Skin epidermis (tissue), 12 donors: Measurements from ENCODE around the gene KCNMA1.
"Not testable (repeated sequence)": the region's sequence is repeated elsewhere in the genome, so short reads cannot be mapped to it uniquely, and the experiment has no call there.

ENCODE experiments used
- H3K27ac ChIP-seq, 21 experiments: fragments of 200-600 bp; sonication (generic) in 11 of 21; one replicate each; pipeline ENCODE4 v1.5.0; 2020; ENCODE audit warnings: mild to moderate bottlenecking in 3 of 21, inconsistent platforms in 2 of 21, moderate library complexity in 2 of 21
- H3K4me3 ChIP-seq, 7 experiments: fragments of 200-600 bp; sonication (generic) in 2 of 7; one replicate each; pipeline ENCODE4 v1.5.0; 2020; ENCODE audit warnings: inconsistent platforms in 2 of 7, mild to moderate bottlenecking in 2 of 7, moderate library complexity in 1 of 7

Gene KCNMA1

GRCh38 chr10:77347052-77347451 lies 290.6 kb downstream of the KCNMA1 start:
- Histone ChIP-seq H3K27ac (no peak overlapping the region), H3K4me3 (no peak overlapping the region)

- no peak overlapping the region for H3K27ac ChIP-seq
Observed at GRCh38 chr10:77341055-77341454, 296.6 kb downstream of the KCNMA1 start.

GRCh38 chr10:77339872-77340271 lies 297.7 kb downstream of the KCNMA1 start:
- H3K27ac ChIP-seq, H3K4me3 ChIP-seq: not testable (repeated sequence)

More at GRCh38 chr10:77341055-77341454, 296.6 kb downstream of the KCNMA1 start:
- no peak overlapping the region for H3K4me3 ChIP-seq

GRCh38 chr10:77339166-77339565 lies 298.4 kb downstream of the KCNMA1 start:
- Histone ChIP-seq H3K4me3 (no peak overlapping the region), H3K27ac (no peak overlapping the region)

- no peak overlapping the region for H3K4me3 ChIP-seq
- no peak overlapping the region for H3K27ac ChIP-seq
Observed at GRCh38 chr10:77338143-77338542, 299.5 kb downstream of the KCNMA1 start.

- Histone ChIP-seq H3K27ac (no peak overlapping the region), H3K4me3 (no peak overlapping the region)
Observed at GRCh38 chr10:77334501-77334900, 303.1 kb downstream of the KCNMA1 start.

GRCh38 chr10:77333610-77334340 lies 303.8 kb downstream of the KCNMA1 start:
- Histone ChIP-seq H3K4me3 (no peak overlapping the region), H3K27ac (no peak overlapping the region)

GRCh38 chr10:77332256-77332655 lies 305.4 kb downstream of the KCNMA1 start:
- Histone ChIP-seq H3K4me3 (no peak overlapping the region), H3K27ac (no peak overlapping the region)

GRCh38 chr10:77328272-77328816 lies 309.3 kb downstream of the KCNMA1 start:
- H3K4me3 ChIP-seq, result no peak overlapping the region
- no peak overlapping the region for H3K27ac ChIP-seq

- no peak overlapping the region for H3K27ac ChIP-seq
- H3K4me3 ChIP-seq, result no peak overlapping the region
Observed at GRCh38 chr10:77325233-77325537, 312.4 kb downstream of the KCNMA1 start.

GRCh38 chr10:77321838-77322237 lies 315.8 kb downstream of the KCNMA1 start:
- Histone ChIP-seq H3K27ac (no peak overlapping the region), H3K4me3 (no peak overlapping the region)

GRCh38 chr10:77320971-77321471 lies 316.6 kb downstream of the KCNMA1 start:
- no peak overlapping the region for H3K27ac ChIP-seq
- H3K4me3 ChIP-seq, result no peak overlapping the region

GRCh38 chr10:77319557-77319956 lies 318.1 kb downstream of the KCNMA1 start:
- H3K27ac ChIP-seq, result no peak overlapping the region

GRCh38 chr10:77318739-77319138 lies 318.9 kb downstream of the KCNMA1 start:
- Histone ChIP-seq H3K4me3 (no peak overlapping the region), H3K27ac (no peak overlapping the region)

More at GRCh38 chr10:77319557-77319956, 318.1 kb downstream of the KCNMA1 start:
- no peak overlapping the region for H3K4me3 ChIP-seq

- no peak overlapping the region for H3K27ac ChIP-seq
- H3K4me3 ChIP-seq, result no peak overlapping the region
Observed at GRCh38 chr10:77317221-77317620, 320.4 kb downstream of the KCNMA1 start.

GRCh38 chr10:77315496-77316129 lies 322.0 kb downstream of the KCNMA1 start:
- Histone ChIP-seq H3K27ac (no peak overlapping the region), H3K4me3 (no peak overlapping the region)

- Histone ChIP-seq H3K27ac (no peak overlapping the region), H3K4me3 (no peak overlapping the region)
Observed at GRCh38 chr10:77313066-77313750, 324.4 kb downstream of the KCNMA1 start.

GRCh38 chr10:77311186-77311585 lies 326.4 kb downstream of the KCNMA1 start:
- Histone ChIP-seq H3K4me3 (no peak overlapping the region), H3K27ac (no peak overlapping the region)

- Histone ChIP-seq H3K4me3 (no peak overlapping the region), H3K27ac (no peak overlapping the region)
Observed at GRCh38 chr10:77310288-77310840, 327.2 kb downstream of the KCNMA1 start.

- Histone ChIP-seq H3K27ac (no peak overlapping the region), H3K4me3 (no peak overlapping the region)
Observed at GRCh38 chr10:77309509-77309908, 328.1 kb downstream of the KCNMA1 start.
